Loucy (cell line): ENCODE measurements around the gene TMEM179.

Experiments
- H2AFZ ChIP-seq: fragments of 200-600 bp; sonication (generic); 2 replicates; pipeline ENCODE4 v1.6.0; 2016; ENCODE audit warnings: antibody characterized with exemption, mild to moderate bottlenecking, low read length, moderate library complexity
- H3F3A ChIP-seq: fragments of 200-600 bp; 2 replicates; pipeline ENCODE4 v1.6.0; 2016; ENCODE audit warnings: antibody characterized with exemption, low read depth, mild to moderate bottlenecking
- H3K27me3 ChIP-seq: fragments of 200-600 bp; sonication (generic); 2 replicates; pipeline ENCODE4 v1.6.1; 2014; ENCODE audit warnings: low read length, mild to moderate bottlenecking; ENCODE audit not compliant: insufficient read depth, poor library complexity, severe bottlenecking
- H3K36me3 ChIP-seq: fragments of 200-600 bp; sonication (generic); 2 replicates; pipeline ENCODE4 v1.6.1; 2016; ENCODE audit warnings: low read length; ENCODE audit not compliant: insufficient read depth
- H3K4me1 ChIP-seq: fragments of 200-600 bp; sonication (generic); 2 replicates; pipeline ENCODE4 v1.5.1; 2014; ENCODE audit warnings: low read length, mild to moderate bottlenecking; ENCODE audit not compliant: insufficient read depth, poor library complexity, severe bottlenecking
- H3K4me2 ChIP-seq: fragments of 200-600 bp; sonication (generic); 2 replicates; pipeline ENCODE4 v1.6.0; 2014; ENCODE audit warnings: antibody characterized with exemption, low read length, low read depth, mild to moderate bottlenecking; ENCODE audit not compliant: poor library complexity, severe bottlenecking
- H3K4me3 ChIP-seq: fragments of 200-600 bp; sonication (generic); 2 replicates; pipeline ENCODE4 v1.5.1; 2014; ENCODE audit warnings: low read length, mild to moderate bottlenecking, mixed read lengths; ENCODE audit not compliant: poor library complexity, severe bottlenecking
- H3K79me2 ChIP-seq: fragments of 200-600 bp; sonication (generic); 2 replicates; pipeline ENCODE4 v1.6.1; 2014; ENCODE audit warnings: low read length; ENCODE audit not compliant: insufficient read depth
- H3K9ac ChIP-seq: fragments of 200-600 bp; sonication (generic); 2 replicates; pipeline ENCODE4 v1.6.0; 2014; ENCODE audit warnings: mild to moderate bottlenecking, low read depth, low read length, moderate library complexity; ENCODE audit not compliant: poor library complexity, severe bottlenecking
- H3K9me2 ChIP-seq: fragments of 200-600 bp; sonication (generic); replicated peaks from 2 replicates; pipeline ENCODE4 v1.6.1; 2016; ENCODE audit warnings: low read depth, low read length, mixed read lengths
- H3K9me3 ChIP-seq: fragments of 200-600 bp; sonication (generic); 2 replicates; pipeline ENCODE4 v1.6.1; 2014; ENCODE audit warnings: mild to moderate bottlenecking, antibody characterized with exemption, low read length, low read depth; ENCODE audit not compliant: insufficient read depth
- H4K20me1 ChIP-seq: fragments of 200-600 bp; sonication (generic); 2 replicates; pipeline ENCODE4 v1.6.0; 2014; ENCODE audit warnings: antibody characterized with exemption, low read length, mild to moderate bottlenecking; ENCODE audit not compliant: insufficient read depth, poor library complexity, severe bottlenecking
- CTCF ChIP-seq: fragments of 200-600 bp; sonication (generic); conservative IDR thresholded peaks from 2 replicates; pipeline ENCODE4 v1.5.1; 2014; ENCODE audit warnings: mild to moderate bottlenecking, antibody characterized with exemption, low read length
- EZH2phosphoT487 ChIP-seq: fragments of 200-600 bp; IDR thresholded peaks from 2 replicates; pipeline ENCODE4 v1.6.1; 2018; ENCODE audit warnings: antibody characterized with exemption, mild to moderate bottlenecking, moderate library complexity, borderline replicate concordance

Gene TMEM179

GRCh38 chr14:104577426-104577825 lies 27.1 kb downstream of the TMEM179 start:
- H3K9me2 ChIP-seq, result no peaks in the 10 kb centered on the region
- no peaks in the 10 kb centered on the region for H3K4me1 ChIP-seq
- H3K9me3 ChIP-seq, result no peaks in the 10 kb centered on the region
- no peak overlapping the region for H2AFZ ChIP-seq
- H3K27me3 ChIP-seq, result no peaks in the 10 kb centered on the region
- no peak overlapping the region for H3K4me2 ChIP-seq
- no peaks in the 10 kb centered on the region for H3K36me3 ChIP-seq
- no peaks in the 10 kb centered on the region for H4K20me1 ChIP-seq
- H3K79me2 ChIP-seq, result no peaks in the 10 kb centered on the region
- H3K9ac ChIP-seq, result no peak overlapping the region
- H3F3A ChIP-seq, result no peaks in the 10 kb centered on the region
- TF ChIP-seq EZH2phosphoT487 (no peak), CTCF (no peak)
- no peak overlapping the region for H3K4me3 ChIP-seq

GRCh38 chr14:104576970-104577332 lies 27.6 kb downstream of the TMEM179 start:
- no peaks in the 10 kb centered on the region for H3F3A ChIP-seq
- no peak overlapping the region for H2AFZ ChIP-seq
- H3K9me3 ChIP-seq, result no peaks in the 10 kb centered on the region
- no peak overlapping the region for H3K4me3 ChIP-seq
- H3K36me3 ChIP-seq, result no peaks in the 10 kb centered on the region
- H3K4me1 ChIP-seq, result no peaks in the 10 kb centered on the region
- no peaks in the 10 kb centered on the region for H3K9me2 ChIP-seq
- no peak for TF ChIP-seq EZH2phosphoT487
- no peaks in the 10 kb centered on the region for H3K27me3 ChIP-seq
- H3K9ac ChIP-seq, result no peak overlapping the region
- no peaks in the 10 kb centered on the region for H3K79me2 ChIP-seq
- no peaks in the 10 kb centered on the region for H4K20me1 ChIP-seq
- H3K4me2 ChIP-seq, result no peak overlapping the region

- no peaks in the 10 kb centered on the region for H3K9me2 ChIP-seq
- H3K79me2 ChIP-seq, result no peaks in the 10 kb centered on the region
- H3K27me3 ChIP-seq, result no peaks in the 10 kb centered on the region
- no peak for TF ChIP-seq CTCF
- H3K9ac ChIP-seq, result no peak overlapping the region
- no peak overlapping the region for H3K4me3 ChIP-seq
- no peaks in the 10 kb centered on the region for H3K36me3 ChIP-seq
- no peaks in the 10 kb centered on the region for H3K9me3 ChIP-seq
- H3K4me2 ChIP-seq, result no peak overlapping the region
- H2AFZ ChIP-seq, result no peak overlapping the region
- H3F3A ChIP-seq, result no peaks in the 10 kb centered on the region
- no peaks in the 10 kb centered on the region for H3K4me1 ChIP-seq
- no peaks in the 10 kb centered on the region for H4K20me1 ChIP-seq
Observed at GRCh38 chr14:104576232-104576969, 28.2 kb downstream of the TMEM179 start.

GRCh38 chr14:104574978-104575583 lies 29.5 kb downstream of the TMEM179 start:
- H3K4me1 ChIP-seq, result no peaks in the 10 kb centered on the region
- H2AFZ ChIP-seq, result no peak overlapping the region
- H3K79me2 ChIP-seq, result no peaks in the 10 kb centered on the region
- no peaks in the 10 kb centered on the region for H3K36me3 ChIP-seq
- no peak overlapping the region for H3K9ac ChIP-seq
- no peaks in the 10 kb centered on the region for H3K9me2 ChIP-seq
- no peaks in the 10 kb centered on the region for H3F3A ChIP-seq
- no peaks in the 10 kb centered on the region for H3K9me3 ChIP-seq
- no peak overlapping the region for H3K4me3 ChIP-seq
- H3K4me2 ChIP-seq, result no peak overlapping the region
- no peaks in the 10 kb centered on the region for H3K27me3 ChIP-seq
- H4K20me1 ChIP-seq, result no peaks in the 10 kb centered on the region
- TF ChIP-seq CTCF (no peak), EZH2phosphoT487 (no peak)
